OCI-LY7 (cell line): ENCODE results near the gene EMC7. TPM values are rescaled to one million over a fixed set of nuclear protein-coding genes. Genes with fewer than 3 reads are reported as not detected.

Experiments
- BruUV-seq: library from RNA; stranded (reverse); fragments of 400-500 nt; replicated peaks from 2 replicates; lab custom pipeline; 2021; lab: Mats Ljungman, UMichigan
- CTCF ChIA-PET: fragments of 300-600 bp; sonication (Branson Sonifier 250); formaldehyde crosslinking; loops from one replicate; lab custom pipeline; 2022; ENCODE audit warnings: antibody characterized with exemption; ENCODE audit not compliant: unreplicated experiment; lab: Charles Lee
- POLR2A ChIA-PET: fragments of 300-600 bp; sonication (Branson Sonifier 250); formaldehyde crosslinking; loops from one replicate; lab custom pipeline; 2022; ENCODE audit warnings: antibody characterized with exemption; lab: Charles Lee
- DNase-seq: peaks from one replicate; pipeline ENCODE4 v3.0.0-alpha.2; 2015; ENCODE audit warnings: low spot score
- H2AFZ ChIP-seq: fragments of 200-600 bp; sonication (generic), shearing (Covaris generic); 2 replicates; pipeline ENCODE4 v1.6.1; 2014; ENCODE audit warnings: mild to moderate bottlenecking, antibody characterized with exemption, low read length, moderate library complexity
- H3K27ac ChIP-seq: fragments of 200-600 bp; sonication (generic); 2 replicates; pipeline ENCODE4 v1.5.1; 2014; ENCODE audit warnings: mixed run types, low read depth, mild to moderate bottlenecking, moderate library complexity, low read length, inconsistent platforms; ENCODE audit not compliant: poor library complexity, severe bottlenecking
- H3K36me3 ChIP-seq: fragments of 200-600 bp; sonication (generic); 2 replicates; pipeline ENCODE4 v1.6.1; 2014; ENCODE audit warnings: mild to moderate bottlenecking, antibody characterized with exemption, low read length, moderate library complexity, mixed read lengths; ENCODE audit not compliant: insufficient read depth
- H3K4me1 ChIP-seq: fragments of 200-600 bp; sonication (generic); 2 replicates; pipeline ENCODE4 v1.5.1; 2014; ENCODE audit warnings: mild to moderate bottlenecking, low read length; ENCODE audit not compliant: insufficient read depth, poor library complexity, severe bottlenecking
- H3K4me2 ChIP-seq: fragments of 200-600 bp; sonication (generic); 2 replicates; pipeline ENCODE4 v1.6.1; 2014; ENCODE audit warnings: mild to moderate bottlenecking, low read length
- H3K4me3 ChIP-seq: fragments of 200-600 bp; sonication (generic); 2 replicates; pipeline ENCODE4 v1.5.1; 2014; ENCODE audit warnings: mild to moderate bottlenecking, low read depth, low read length; ENCODE audit not compliant: poor library complexity, severe bottlenecking
- H3K79me2 ChIP-seq: fragments of 200-600 bp; sonication (generic); 2 replicates; pipeline ENCODE4 v1.6.1; 2016; ENCODE audit warnings: low read depth, mild to moderate bottlenecking, low read length, moderate library complexity, mixed read lengths; ENCODE audit not compliant: insufficient read depth
- H3K9me2 ChIP-seq: fragments of 200-600 bp; sonication (generic); 2 replicates; pipeline ENCODE4 v1.6.1; 2016; ENCODE audit warnings: mild to moderate bottlenecking, low read length, mixed read lengths; ENCODE audit not compliant: insufficient read depth
- H3K9me3 ChIP-seq: fragments of 200-600 bp; sonication (generic); 2 replicates; pipeline ENCODE4 v1.6.1; 2014; ENCODE audit warnings: mild to moderate bottlenecking, mixed run types, low read length, mixed read lengths
- H4K20me1 ChIP-seq: fragments of 200-600 bp; sonication (generic); 2 replicates; pipeline ENCODE4 v1.6.1; 2014; ENCODE audit warnings: mild to moderate bottlenecking, antibody characterized with exemption, low read length, moderate library complexity, mixed read lengths; ENCODE audit not compliant: insufficient read depth
- EZH2phosphoT487 ChIP-seq: fragments of 200-600 bp; sonication (generic); IDR thresholded peaks from 2 replicates; pipeline ENCODE4 v1.6.1; 2018; ENCODE audit warnings: low read depth, borderline replicate concordance, mild to moderate bottlenecking, mixed run types, antibody characterized with exemption, low read length, moderate library complexity, mixed read lengths
- intact Hi-C: fragments of 100-400 bp; cut with micrococcal nuclease; formaldehyde crosslinking; loops from one replicate; pipeline ENCODE4 v1.10.0; 2022; ENCODE audit not compliant: unreplicated experiment
- total RNA-seq, 2 experiments: library from RNA; depleted of rRNA in 1 of 2; stranded (reverse); fragments of >200 nt in 1 of 2; shearing (Covaris generic) in 1 of 2; gene quantifications; 2 replicates each; pipeline ENCODE4 v1.2.3, GENCODE V29; 2014 to 2022
- TF ChIP-seq, protein P1 (sequence below): fragments of 200-600 bp; sonication (generic); conservative IDR thresholded peaks from 2 replicates; pipeline ENCODE4 v1.5.1; 2014; ENCODE audit warnings: mild to moderate bottlenecking, antibody characterized with exemption, low read length, moderate library complexity, mixed read lengths

The EMC7 gene
- total RNA-seq, 2 experiments from 2014 or later, result 14.7 to 41.4 TPM

DNA sequence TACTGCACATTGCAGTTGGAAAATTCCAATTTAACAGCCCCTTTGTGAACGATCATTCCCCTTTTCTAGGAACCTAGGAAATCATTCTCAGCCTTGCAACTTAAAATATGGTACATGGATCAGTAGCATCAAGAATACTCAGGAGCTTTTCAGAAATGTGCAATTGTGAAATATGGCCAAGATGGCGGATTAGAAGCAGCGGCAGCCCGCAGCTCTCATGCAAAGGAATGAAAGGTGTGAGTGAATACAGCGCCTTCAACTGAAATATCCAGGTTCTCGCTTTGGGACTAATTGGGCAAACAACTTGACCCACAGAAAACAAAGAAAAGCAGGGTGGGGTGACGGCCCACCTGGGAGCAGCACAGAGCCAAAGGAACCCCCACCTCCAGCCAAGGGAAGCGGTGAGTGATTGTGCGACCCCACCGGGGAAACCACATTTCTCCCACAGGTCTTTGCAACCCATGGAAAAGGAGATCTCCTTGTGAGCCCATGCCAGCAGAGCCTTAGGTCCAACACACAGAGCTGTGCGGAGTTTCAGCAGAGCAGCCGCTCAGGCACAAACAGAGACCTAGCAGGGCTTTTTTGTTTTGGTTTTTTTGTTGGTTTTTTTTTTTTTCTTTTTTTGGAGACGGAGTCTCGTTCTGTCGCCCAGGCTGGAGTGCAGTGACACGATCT lies 55.1 kb downstream of the EMC7 start:
- no peak overlapping the region for H3K4me2 ChIP-seq
- POLR2A ChIA-PET, result interaction anchor here (0.6 to 0.7 kb wide), 2 partner anchors 18 to 260 kb away, joined by 3 read pairs; no protein-coding TSS in a partner anchor
- TF ChIP-seq, protein P1, sequence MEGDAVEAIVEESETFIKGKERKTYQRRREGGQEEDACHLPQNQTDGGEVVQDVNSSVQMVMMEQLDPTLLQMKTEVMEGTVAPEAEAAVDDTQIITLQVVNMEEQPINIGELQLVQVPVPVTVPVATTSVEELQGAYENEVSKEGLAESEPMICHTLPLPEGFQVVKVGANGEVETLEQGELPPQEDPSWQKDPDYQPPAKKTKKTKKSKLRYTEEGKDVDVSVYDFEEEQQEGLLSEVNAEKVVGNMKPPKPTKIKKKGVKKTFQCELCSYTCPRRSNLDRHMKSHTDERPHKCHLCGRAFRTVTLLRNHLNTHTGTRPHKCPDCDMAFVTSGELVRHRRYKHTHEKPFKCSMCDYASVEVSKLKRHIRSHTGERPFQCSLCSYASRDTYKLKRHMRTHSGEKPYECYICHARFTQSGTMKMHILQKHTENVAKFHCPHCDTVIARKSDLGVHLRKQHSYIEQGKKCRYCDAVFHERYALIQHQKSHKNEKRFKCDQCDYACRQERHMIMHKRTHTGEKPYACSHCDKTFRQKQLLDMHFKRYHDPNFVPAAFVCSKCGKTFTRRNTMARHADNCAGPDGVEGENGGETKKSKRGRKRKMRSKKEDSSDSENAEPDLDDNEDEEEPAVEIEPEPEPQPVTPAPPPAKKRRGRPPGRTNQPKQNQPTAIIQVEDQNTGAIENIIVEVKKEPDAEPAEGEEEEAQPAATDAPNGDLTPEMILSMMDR, result no peak
- TF ChIP-seq EZH2phosphoT487, result no peak
- no peaks in the 10 kb centered on the region for H3K9me3 ChIP-seq
- no peak overlapping the region for H3K27ac ChIP-seq
- CTCF ChIA-PET, result no interaction called here
- no peaks in the 10 kb centered on the region for H3K4me1 ChIP-seq
- intact Hi-C loops, result no loop called here
- no peaks in the 10 kb centered on the region for H3K9me2 ChIP-seq
- no peak for DNase-seq
- no peaks in the 10 kb centered on the region for H3K36me3 ChIP-seq
- H2AFZ ChIP-seq, result no peak overlapping the region
- H3K79me2 ChIP-seq, result no peaks in the 10 kb centered on the region
- H4K20me1 ChIP-seq, result no peaks in the 10 kb centered on the region
- H3K4me3 ChIP-seq, result no peak overlapping the region
- no TSS peak for BruUV-seq

GRCh38 chr15:34043813-34044212 lies 57.8 kb downstream of the EMC7 start:
- H3K9me2 ChIP-seq, result no peaks in the 10 kb centered on the region
- ChIA-PET CTCF (interaction anchor here (1.1 kb wide), 1 partner anchor 165 kb away, joined by 3 read pairs; the partner anchor contains the start of gene KATNBL1), POLR2A (interaction anchor here (0.8 kb wide), 1 partner anchor 10 kb away, joined by 3 read pairs; no protein-coding TSS in a partner anchor)
- no peak overlapping the region for H3K27ac ChIP-seq
- no peaks in the 10 kb centered on the region for H3K36me3 ChIP-seq
- H3K4me2 ChIP-seq, result no peak overlapping the region
- H3K4me3 ChIP-seq, result no peak overlapping the region
- H4K20me1 ChIP-seq, result no peaks in the 10 kb centered on the region
- H3K9me3 ChIP-seq, result no peaks in the 10 kb centered on the region
- no peak overlapping the region for H2AFZ ChIP-seq
- H3K79me2 ChIP-seq, result no peaks in the 10 kb centered on the region
- H3K4me1 ChIP-seq, result peaks cover 16% of the 10 kb centered on the region
- TF ChIP-seq EZH2phosphoT487, result no peak
- TF ChIP-seq, protein P1, result no peak
- intact Hi-C loops, result no loop called here
- no TSS peak for BruUV-seq
- DNase-seq, result no peak

GRCh38 chr15:34043391-34043790 lies 58.3 kb downstream of the EMC7 start:
- no peak overlapping the region for H3K4me2 ChIP-seq
- POLR2A ChIA-PET, result interaction anchor here (0.8 kb wide), 1 partner anchor 10 kb away, joined by 3 read pairs; no protein-coding TSS in a partner anchor

More at GRCh38 chr15:34043391-34043790, 58.3 kb downstream of the EMC7 start:
- no peak for DNase-seq
- TF ChIP-seq EZH2phosphoT487, result no peak
- TF ChIP-seq, protein P1, result no peak
- Histone ChIP-seq H4K20me1 (no peaks in the 10 kb centered on the region), H3K79me2 (no peaks in the 10 kb centered on the region), H3K27ac (no peak overlapping the region), H2AFZ (no peak overlapping the region), H3K9me3 (no peaks in the 10 kb centered on the region), H3K36me3 (no peaks in the 10 kb centered on the region), H3K9me2 (no peaks in the 10 kb centered on the region), H3K4me3 (no peak overlapping the region), H3K4me1 (peaks cover 16% of the 10 kb centered on the region)
- no TSS peak for BruUV-seq
- CTCF ChIA-PET, result interaction anchor here (1.1 kb wide), 1 partner anchor 166 kb away, joined by 3 read pairs; the partner anchor contains the start of gene KATNBL1
- intact Hi-C loops, result no loop called here
